Measurements from ENCODE around the gene RMI1. TPM values are rescaled to one million over a fixed set of nuclear protein-coding genes. Genes with fewer than 3 reads are reported as not detected.

RMI1 gene
- total RNA-seq, 2 donors from 2014 or later, result 3.9 to 4.3 TPM

DNA sequence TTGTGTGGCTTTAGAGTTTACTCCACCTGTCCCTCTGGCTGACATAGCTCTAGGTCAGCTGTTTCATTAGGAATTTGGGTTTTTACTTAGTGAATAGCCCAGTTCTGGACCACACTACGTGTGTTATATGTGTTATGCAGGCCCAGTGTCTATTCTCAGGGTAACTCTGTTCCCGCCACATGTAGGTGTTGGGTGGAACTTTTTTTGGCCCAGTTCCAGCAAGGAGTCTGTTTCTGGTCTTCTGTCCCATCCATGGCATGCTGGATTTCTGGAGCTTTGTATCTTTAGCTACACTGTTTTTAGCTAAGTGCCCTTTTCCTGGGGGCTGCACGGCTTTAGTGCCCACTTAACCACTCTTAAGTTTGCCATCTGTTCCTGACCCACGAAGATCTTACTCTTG lies 15.5 kb downstream of the RMI1 start:
- intact Hi-C loops (cut with DNase I), result no loop called here
- H3K36me3 ChIP-seq (replicated peaks in 1 of 2; ENCODE audit: insufficient read depth in 1 of 2, low read depth in 2 of 2), result no peaks in the 10 kb centered on the region
- no peaks in the 10 kb centered on the region for H3K9me3 ChIP-seq
- ATAC-seq (no peak), DNase-seq (no peak)
- H3K27ac ChIP-seq, result no peak overlapping the region
- TF ChIP-seq POLR2A (IDR thresholded peaks at IDR 0.05), result no peak
- TF ChIP-seq, protein P1, sequence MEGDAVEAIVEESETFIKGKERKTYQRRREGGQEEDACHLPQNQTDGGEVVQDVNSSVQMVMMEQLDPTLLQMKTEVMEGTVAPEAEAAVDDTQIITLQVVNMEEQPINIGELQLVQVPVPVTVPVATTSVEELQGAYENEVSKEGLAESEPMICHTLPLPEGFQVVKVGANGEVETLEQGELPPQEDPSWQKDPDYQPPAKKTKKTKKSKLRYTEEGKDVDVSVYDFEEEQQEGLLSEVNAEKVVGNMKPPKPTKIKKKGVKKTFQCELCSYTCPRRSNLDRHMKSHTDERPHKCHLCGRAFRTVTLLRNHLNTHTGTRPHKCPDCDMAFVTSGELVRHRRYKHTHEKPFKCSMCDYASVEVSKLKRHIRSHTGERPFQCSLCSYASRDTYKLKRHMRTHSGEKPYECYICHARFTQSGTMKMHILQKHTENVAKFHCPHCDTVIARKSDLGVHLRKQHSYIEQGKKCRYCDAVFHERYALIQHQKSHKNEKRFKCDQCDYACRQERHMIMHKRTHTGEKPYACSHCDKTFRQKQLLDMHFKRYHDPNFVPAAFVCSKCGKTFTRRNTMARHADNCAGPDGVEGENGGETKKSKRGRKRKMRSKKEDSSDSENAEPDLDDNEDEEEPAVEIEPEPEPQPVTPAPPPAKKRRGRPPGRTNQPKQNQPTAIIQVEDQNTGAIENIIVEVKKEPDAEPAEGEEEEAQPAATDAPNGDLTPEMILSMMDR (IDR thresholded peaks at IDR 0.05), result no peak
- H3K4me1 ChIP-seq, result peaks cover 25% of the 10 kb centered on the region
- no peak overlapping the region for H3K4me3 ChIP-seq
- no peaks in the 10 kb centered on the region for H3K27me3 ChIP-seq
- WGBS, 2 donors, result 90 to 94% methylated on average over 4 of the region's 4 CpGs

DNA sequence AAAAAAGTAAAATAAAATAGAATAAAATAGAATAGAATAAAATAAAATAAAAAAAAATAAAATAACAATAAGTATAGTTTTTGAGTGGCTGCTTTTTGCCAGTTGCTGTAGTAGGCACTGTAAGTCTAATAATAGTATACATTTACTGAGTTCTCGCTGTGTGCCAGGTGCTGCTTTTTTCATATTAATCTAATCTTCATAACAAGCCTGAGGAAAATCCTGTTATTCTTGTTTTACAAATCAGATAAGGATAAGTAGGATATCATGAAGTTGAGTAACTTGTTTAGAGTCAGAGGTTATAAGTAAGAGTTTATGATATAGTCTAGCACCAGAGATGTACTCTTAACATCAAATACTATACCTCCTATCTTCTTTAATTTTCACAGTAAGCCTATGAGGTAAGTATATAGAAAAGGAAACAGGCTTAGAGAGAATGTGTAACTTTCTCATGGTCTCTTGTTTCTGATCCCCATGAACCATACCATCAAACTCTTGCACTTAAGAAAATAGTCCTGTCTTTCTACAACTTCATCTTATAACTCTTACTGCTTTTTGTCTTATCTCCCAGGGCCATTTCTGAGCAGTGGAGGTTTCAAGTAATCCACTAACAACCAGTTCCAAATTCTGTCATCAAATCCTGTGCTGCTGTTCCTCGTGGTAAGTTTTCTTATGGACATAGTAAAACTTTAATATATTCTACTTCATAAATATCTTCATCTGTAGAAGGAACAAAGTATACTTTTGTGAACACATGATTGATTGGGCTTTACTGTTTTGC lies 18.7 kb downstream of the RMI1 start:
- Histone ChIP-seq H3K4me3 (no peak overlapping the region), H3K27ac (no peak overlapping the region), H3K36me3 (replicated peaks in 1 of 2; ENCODE audit: insufficient read depth in 1 of 2, low read depth in 2 of 2) (no peaks in the 10 kb centered on the region), H3K9me3 (no peaks in the 10 kb centered on the region), H3K4me1 (peaks cover 14% of the 10 kb centered on the region), H3K27me3 (no peaks in the 10 kb centered on the region)
- DNase-seq (no peak), ATAC-seq (no peak)
- WGBS, 2 donors, result 10 to 18% methylated on average over 2 of the region's 2 CpGs
- TF ChIP-seq, protein P1 (IDR thresholded peaks at IDR 0.05), result no peak
- TF ChIP-seq POLR2A (IDR thresholded peaks at IDR 0.05), result no peak
- intact Hi-C loops (cut with DNase I), result no loop called here

DNA sequence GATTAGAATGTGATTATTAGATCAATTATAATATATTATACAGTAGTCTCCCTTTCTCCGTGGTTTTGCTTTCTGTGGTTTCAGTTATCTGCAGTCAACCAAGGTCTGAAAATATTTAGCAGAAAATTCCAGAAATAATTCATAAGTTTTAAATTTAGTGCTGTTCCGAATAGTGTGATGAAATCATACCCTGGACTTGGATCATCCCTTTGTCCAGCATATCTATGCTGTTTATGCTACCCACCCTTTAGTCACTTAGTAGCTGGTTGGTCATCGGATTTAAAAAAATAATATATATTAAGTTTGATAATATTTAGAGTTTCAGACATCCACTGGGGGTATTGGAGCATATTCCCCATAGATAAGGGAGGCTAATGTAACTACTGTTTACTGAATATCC lies 19.6 kb downstream of the RMI1 start:
- Histone ChIP-seq H3K4me1 (peaks cover 14% of the 10 kb centered on the region), H3K9me3 (no peaks in the 10 kb centered on the region), H3K36me3 (replicated peaks in 1 of 2; ENCODE audit: insufficient read depth in 1 of 2, low read depth in 2 of 2) (no peaks in the 10 kb centered on the region), H3K27ac (no peak overlapping the region), H3K27me3 (no peaks in the 10 kb centered on the region), H3K4me3 (no peak overlapping the region)
- DNase-seq, result no peak
- no peak for ATAC-seq
- intact Hi-C loops (cut with DNase I), result no loop called here
- no peak for TF ChIP-seq POLR2A (IDR thresholded peaks at IDR 0.05)
- TF ChIP-seq, protein P1 (IDR thresholded peaks at IDR 0.05), result no peak
- 84 to 93% methylated on average over 3 of the region's 3 CpGs for WGBS, 2 donors

DNA sequence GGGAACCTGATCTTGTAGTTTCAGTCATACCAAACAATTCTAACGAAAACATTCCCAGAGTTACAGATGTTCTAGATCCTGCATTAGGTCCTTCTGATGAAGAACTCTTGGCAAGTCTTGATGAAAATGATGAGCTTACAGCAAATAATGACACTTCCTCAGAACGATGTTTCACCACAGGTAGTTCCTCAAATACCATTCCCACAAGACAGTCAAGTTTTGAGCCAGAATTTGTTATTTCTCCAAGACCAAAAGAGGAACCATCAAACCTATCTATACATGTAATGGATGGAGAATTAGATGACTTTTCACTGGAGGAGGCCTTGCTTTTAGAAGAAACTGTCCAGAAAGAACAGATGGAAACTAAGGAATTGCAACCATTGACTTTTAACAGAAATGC lies 21.0 kb downstream of the RMI1 start:
- Histone ChIP-seq H3K4me3 (no peak overlapping the region), H3K27me3 (no peaks in the 10 kb centered on the region), H3K36me3 (replicated peaks in 1 of 2; ENCODE audit: insufficient read depth in 1 of 2, low read depth in 2 of 2) (no peaks in the 10 kb centered on the region), H3K9me3 (no peaks in the 10 kb centered on the region), H3K4me1 (peaks cover 14% of the 10 kb centered on the region), H3K27ac (no peak overlapping the region)
- WGBS, 2 donors, result 87 to 90% methylated on average over 2 of the region's 2 CpGs
- intact Hi-C loops (cut with DNase I), result no loop called here
- ATAC-seq, result no peak
- TF ChIP-seq, protein P1 (IDR thresholded peaks at IDR 0.05), result no peak
- TF ChIP-seq POLR2A (IDR thresholded peaks at IDR 0.05), result no peak
- no peak for DNase-seq

DNA sequence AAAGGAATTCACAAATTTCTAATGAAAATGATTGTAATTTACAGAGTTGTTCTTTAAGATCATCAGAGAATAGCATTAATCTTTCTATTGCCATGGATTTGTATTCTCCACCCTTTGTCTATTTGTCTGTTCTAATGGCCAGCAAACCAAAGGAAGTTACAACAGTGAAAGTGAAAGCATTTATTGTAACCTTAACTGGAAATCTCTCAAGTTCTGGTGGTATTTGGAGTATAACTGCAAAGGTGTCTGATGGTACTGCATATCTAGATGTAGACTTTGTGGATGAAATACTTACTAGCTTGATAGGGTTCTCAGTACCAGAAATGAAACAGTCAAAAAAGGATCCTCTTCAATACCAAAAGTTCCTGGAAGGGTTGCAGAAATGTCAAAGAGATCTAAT lies 21.7 kb downstream of the RMI1 start:
- intact Hi-C loops (cut with DNase I), result no loop called here
- DNase-seq, result no peak
- Histone ChIP-seq H3K27ac (no peak overlapping the region), H3K36me3 (replicated peaks in 1 of 2; ENCODE audit: insufficient read depth in 1 of 2, low read depth in 2 of 2) (no peaks in the 10 kb centered on the region), H3K27me3 (no peaks in the 10 kb centered on the region), H3K4me1 (peaks cover 14% of the 10 kb centered on the region), H3K9me3 (no peaks in the 10 kb centered on the region), H3K4me3 (no peak overlapping the region)
- TF ChIP-seq, protein P1 (IDR thresholded peaks at IDR 0.05), result no peak
- no peak for TF ChIP-seq POLR2A (IDR thresholded peaks at IDR 0.05)
- no peak for ATAC-seq

Measured in body of pancreas (tissue), 4 donors.